HT-29 (cell line): ENCODE results near the gene RBL2. TPM values are rescaled to one million over a fixed set of nuclear protein-coding genes. Genes with fewer than 3 reads are reported as not detected.
"Not testable (repeated sequence)": the region's sequence is repeated elsewhere in the genome, so short reads cannot be mapped to it uniquely, and the experiment has no call there.

Source experiments
- DNase-seq: peaks from one replicate; pipeline ENCODE4 v3.0.0-alpha.2; 2015; ENCODE audit warnings: low spot score
- total RNA-seq: library from RNA; depleted of rRNA; stranded (reverse); fragments of >200 nt; shearing (Covaris generic); gene quantifications from 2 replicates; pipeline ENCODE4 v1.2.3, GENCODE V29; 2014; rRNA removed

RBL2 gene
- total RNA-seq = 18.6 and 23.2 TPM in 2 replicates

DNA sequence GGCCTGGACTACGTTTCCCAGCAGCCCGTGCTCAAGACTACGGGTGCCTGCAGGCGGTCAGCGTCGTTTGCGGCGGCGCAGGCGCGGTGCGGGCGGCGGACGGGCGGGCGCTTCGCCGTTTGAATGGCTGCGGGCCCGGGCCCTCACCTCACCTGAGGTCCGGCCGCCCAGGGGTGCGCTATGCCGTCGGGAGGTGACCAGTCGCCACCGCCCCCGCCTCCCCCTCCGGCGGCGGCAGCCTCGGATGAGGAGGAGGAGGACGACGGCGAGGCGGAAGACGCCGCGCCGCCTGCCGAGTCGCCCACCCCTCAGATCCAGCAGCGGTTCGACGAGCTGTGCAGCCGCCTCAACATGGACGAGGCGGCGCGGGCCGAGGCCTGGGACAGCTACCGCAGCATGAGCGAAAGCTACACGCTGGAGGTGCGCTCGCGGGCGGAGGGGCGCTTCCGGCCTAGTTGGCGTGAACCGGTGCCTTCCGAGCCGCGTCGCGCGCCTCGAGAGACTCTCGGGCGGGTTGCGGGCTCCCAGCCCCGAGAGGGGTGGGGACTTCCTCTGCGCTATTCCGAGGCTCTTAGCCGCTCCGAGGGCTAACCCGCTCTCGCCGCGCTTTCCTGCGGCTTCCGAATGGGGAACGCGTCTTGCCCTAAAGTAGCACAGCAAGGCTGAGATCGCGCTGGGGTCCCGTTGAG, at the start of gene RBL2:
Gene RBL2, plus strand, starts transcription at position 95 of the 689 bp plus-strand sequence. Its CDS starts 86 bp downstream, at position 181.
- DNase-seq = peak; percentile 76

GRCh38 chr16:53384610-53385009, 49.7 kb upstream of the RBL2 start:
- DNase-seq = not testable (repeated sequence)

- DNase-seq = peak; percentile 54
These were observed 29.3 kb upstream of the RBL2 start for GRCh38 chr16:53404959-53405358.

DNA sequence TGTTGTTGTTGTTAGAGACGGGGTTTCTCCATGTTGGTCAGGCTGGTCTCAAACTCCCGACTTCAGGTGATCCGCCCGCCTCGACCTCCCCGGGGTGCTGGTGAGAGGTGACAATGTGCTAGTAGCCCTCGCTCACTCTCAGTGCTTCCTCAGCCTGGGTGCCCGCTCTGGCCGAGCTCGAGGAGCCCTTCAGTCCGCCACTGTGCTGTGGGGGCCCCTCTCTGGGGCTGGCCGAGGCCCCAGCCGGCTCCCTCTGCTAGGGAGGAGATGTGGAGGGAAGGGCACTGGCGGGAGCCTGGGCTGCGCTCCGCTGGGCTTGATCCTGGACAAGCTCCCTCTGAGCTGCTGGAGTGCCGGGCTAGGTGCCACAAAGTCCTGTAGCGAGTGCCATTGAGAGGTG, 21.7 kb upstream of the RBL2 start:
- DNase-seq = no peak

GRCh38 chr16:53413864-53414263, 20.4 kb upstream of the RBL2 start:
- no peak for DNase-seq

DNA sequence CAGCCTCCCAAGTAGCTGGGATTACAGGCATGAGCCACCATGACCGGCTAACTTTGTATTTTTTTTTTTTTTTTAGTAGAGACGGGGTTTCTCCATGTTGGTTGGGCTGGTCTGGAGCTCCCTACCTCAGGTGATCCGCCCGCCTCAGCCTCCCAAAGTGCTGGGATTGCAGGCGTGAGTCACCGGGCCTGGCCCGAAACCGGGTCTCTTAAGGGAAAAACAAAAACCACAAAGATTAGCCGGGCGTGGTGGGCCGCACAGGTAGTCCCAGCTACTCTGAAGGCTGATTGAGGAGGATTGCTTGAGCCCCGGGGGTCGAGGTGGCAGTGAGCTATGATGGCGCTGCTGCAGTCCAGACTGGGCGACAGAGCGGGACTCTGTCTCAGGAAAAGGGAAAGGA, 19.9 kb upstream of the RBL2 start:
- DNase-seq = no peak

- peak; percentile 63 for DNase-seq
These were observed 18.8 kb upstream of the RBL2 start for GRCh38 chr16:53415504-53415903.

- no peak for DNase-seq
These were observed 17.3 kb upstream of the RBL2 start for GRCh38 chr16:53417011-53417410.

GRCh38 chr16:53417976-53418375, 16.3 kb upstream of the RBL2 start:
- DNase-seq = no peak

DNA sequence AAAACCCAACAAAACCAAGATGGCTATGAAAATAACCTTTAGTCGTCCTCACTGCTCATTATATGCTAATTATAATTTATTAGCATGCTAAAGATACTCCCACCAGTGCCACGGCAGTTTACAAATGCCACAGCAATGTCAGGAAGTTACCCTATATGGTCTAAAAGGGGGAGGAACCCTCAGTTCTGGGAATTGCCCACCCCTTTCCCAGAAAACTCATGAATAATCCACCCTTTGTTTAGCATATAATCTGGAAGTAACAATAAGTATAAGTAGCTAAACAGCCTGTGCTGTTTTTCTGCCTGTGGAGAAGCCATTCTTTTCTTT, 14.9 kb upstream of the RBL2 start:
- DNase-seq = not testable (repeated sequence)

DNA sequence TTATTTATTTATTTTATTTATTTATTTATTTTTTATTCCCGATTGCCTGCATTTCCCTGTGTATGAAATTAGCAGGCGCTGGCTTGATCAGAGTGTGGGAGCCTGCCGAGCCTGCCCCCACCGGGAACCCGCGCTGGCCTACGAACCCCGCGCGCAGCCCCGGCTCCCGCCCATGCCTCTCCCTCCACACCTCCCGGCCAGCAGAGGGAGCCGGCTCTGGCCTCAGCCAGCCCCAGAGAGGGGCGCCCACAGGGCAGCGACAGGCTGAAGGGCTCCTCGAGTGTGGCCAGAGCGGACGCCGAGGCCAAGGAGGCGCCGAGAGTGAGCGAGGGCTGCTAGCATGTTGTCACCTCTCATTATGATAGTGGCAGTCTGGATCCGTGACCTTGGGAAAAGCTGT, 13.0 kb upstream of the RBL2 start:
- DNase-seq = no peak

DNA sequence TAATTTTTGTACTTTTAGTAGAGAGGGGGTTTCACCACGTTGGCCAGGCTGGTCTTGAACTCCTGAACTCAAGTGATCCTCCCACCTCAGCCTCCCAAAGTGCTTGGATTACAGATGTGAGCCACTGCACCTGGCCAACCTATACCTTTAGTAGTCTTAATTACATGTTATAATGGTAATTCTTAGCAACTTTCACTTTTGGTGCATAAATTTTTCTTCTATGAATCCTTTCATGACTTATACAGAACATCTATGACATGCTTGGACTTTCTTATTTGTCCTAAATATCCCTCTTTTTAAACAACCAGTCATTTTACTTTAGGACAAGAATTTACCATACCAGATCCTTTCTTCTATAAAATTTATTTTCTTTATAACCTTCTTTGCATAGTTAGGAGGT, 10.3 kb upstream of the RBL2 start:
- not testable (repeated sequence) for DNase-seq

GRCh38 chr16:53428681-53429080, 5.6 kb upstream of the RBL2 start:
- DNase-seq = no peak

GRCh38 chr16:53429221-53429943, 4.9 kb upstream of the RBL2 start:
- DNase-seq = peak; percentile 74

GRCh38 chr16:53430363-53430762, 3.9 kb upstream of the RBL2 start:
- DNase-seq = no peak

GRCh38 chr16:53433509-53433908, 762 bp upstream of the RBL2 start:
- peak; percentile 56 for DNase-seq

GRCh38 chr16:53433930-53434376, 318 bp upstream of the RBL2 start:
- DNase-seq = no peak

GRCh38 chr16:53435066-53435688, 906 bp downstream of the RBL2 start:
- DNase-seq = peak; percentile 82

GRCh38 chr16:53440125-53440524, 5.9 kb downstream of the RBL2 start:
- DNase-seq = no peak

GRCh38 chr16:53445534-53445933, 11.3 kb downstream of the RBL2 start:
- DNase-seq = no peak

- no peak for DNase-seq
These were observed 11.8 kb downstream of the RBL2 start for GRCh38 chr16:53446090-53446489.

DNA sequence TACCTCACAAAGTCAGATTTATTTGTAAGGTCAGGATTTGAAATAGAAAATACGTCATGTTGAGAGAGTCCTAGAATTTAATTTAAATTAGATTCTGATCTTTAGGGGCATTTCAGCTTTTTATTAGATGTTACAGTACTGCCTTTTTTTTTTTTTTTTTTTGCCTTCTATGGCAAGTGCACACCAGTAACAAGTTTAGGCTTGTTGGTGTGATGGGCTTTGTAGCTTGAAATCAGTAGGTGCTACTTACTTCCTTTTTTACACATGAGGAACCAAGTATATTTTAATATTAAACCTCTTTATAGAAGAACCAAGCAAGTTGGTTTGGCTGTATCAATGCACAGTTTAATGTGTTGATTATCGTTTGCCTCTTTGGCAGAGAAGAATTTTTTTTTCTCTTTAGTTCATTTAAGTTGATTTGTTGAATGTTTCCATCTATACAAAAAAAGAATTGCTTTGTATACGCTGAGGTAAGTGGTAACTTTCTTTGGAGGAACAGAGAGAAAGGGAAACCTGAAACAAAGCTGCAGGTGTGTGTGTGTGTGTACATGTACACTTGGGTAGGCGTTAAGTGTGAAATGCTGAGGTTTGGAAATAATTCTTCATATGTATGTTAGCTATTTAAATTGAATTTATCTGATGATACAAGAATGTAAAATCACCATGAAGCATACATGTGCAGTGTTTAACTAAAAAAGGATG, 15.7 kb downstream of the RBL2 start:
- no peak for DNase-seq
